ENCODE results near the gene ACHE.

ACHE gene

DNA sequence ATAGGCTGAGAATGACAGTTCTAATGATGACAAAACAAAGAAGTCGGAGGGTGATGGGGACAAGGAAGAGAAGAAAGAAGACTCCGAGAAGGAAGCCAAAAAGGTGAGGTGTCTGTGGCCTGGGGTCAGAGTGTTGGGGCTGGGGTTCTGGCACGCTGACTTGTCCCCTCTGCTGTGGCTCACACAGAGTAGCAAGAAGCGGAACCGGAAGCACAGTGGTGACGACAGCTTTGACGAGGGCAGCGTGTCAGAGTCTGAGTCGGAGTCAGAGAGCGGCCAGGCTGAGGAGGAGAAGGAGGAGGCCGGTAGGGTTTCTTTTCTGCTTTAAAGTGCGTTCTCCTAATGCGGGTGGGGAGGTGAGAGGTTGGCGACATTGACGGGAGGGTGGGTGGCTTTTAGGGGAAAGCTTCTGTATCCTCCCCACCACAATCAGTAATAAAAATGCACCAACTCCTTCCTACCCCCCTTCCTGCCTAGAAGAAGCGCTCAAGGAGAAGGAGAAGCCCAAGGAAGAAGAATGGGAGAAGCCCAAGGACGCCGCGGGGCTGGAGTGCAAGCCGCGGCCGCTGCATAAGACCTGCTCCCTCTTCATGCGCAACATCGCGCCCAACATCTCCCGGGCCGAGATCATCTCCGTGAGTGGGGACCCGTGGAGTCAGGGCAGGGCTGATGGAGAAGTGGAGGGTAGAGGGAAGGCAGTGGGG is 10.8 kb downstream of the ACHE start:
- DNase-seq: no peak

DNA sequence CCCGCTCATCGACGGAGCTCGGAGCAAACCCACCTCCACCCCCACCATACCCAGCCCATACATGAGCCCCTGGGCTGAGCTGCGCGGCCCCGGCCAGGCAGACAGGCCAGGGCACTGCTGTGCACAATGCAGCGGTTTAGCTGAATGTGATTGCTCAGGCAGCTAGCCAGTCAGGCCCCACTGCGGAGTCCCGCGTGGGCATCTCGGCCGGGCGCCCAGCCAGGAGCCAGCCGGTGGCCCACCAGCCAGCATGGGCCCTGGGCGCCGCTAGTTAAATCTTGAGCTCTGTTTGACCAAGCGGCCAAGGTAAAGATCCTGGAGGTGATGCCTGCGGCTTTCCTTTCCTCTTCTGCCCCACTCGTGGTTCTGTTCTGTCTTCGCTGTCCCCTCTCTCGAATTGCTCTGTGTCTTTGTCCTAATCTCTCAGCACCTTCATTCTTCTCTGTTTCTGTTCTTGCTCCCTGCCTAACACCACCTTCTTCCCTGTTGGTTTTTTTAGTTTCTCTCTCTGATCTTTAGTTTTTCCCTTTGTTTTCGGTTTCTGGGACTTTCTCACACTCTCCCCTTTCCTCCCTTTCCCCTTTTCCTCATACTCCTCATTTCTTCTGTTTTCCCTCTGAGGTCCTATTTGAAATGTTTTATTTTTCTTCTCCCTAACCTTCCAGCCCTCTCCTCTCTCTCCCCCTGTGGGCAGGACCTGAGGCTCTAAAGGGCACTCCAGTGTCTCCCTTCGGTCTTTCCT is 12.7 kb downstream of the ACHE start:
- no peak for DNase-seq

DNA sequence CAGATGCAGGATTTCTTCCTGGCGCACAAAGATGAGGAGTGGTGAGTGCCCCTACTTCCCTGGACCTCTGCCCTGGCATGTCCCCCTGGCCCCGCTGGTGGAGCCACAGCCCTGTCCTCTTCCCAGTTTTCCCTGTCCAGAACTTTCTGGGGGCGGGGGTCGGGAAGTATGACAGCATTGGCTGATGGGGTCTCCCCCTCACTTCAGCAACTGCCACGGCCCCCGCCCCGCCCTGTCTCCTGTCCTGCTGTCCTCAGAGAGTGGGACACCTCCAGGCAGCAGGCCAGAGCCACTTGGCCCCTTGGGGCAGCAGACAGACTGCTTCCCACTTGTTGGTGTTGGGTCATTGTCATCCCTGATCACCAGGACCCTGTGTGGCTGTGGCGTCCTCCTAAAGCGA is 13.5 kb downstream of the ACHE start:
- no peak for DNase-seq

DNA sequence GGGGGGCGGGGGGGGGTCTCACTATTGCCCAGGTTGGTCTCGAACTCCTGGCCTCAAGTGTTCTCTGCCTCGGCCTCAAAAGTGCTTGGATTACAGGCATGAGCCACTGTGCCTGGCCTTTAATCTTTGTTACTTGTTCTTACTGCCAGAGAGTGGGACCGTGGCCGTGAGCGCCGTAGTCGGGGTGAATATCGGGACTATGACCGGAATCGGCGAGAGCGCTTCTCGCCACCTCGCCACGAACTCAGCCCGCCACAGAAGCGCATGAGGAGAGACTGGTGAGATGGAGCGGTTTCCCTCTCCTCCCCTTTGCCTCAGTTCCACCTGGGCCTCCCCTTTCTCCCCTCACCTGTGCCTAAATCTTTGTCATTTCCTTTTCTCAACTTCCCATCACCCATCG is 14.6 kb downstream of the ACHE start:
- DNase-seq: no peak

DNA sequence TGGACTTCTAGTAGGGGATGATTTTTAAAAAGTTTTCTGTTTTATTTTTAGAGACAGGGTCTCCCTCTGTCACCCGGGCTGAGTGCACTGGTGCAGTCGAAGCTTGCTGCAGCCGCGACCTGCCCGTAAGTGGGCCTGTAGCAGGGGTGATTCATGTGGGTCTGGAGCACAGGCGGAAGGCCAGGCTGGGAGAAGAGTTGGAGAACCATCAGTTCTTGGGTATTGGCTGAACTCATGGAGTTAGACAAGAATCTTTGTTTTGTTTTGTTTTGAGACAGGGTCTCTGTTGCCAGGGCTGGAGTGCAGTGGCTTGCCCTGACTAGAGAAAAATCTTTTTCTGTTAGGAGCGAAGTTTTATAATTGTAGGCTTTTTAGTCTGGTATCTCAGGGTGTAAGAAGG is 15.0 kb downstream of the ACHE start:
- DNase-seq: no peak

DNA sequence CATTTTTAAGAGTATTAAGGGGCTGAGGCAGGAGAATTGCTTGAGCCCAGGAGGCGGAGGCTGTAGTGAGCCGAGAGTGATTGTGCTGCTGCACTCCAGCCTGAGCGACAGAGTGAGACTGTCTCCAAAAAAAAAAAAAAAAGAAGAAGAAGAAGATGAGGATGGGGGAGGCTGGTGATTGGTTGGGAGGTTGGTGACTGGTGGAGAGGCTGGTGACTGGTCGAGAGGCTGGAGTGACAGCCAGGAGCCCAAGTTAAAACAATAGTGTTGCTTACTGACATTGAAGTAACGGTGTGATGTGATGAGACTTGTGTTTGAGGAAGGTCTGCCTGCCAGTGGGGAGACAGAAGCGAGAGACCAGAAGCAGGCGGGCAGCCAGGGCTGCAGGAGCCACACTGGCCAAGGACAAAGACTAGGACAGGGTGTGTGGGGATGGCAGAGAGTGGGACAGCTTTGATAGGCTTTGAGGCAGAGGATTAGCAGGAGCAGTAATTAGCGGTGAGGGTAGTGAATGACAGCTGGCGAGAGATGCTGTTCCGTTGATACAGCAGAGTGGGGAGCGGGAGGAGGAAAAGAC is 15.9 kb downstream of the ACHE start:
- DNase-seq: no peak

DNA sequence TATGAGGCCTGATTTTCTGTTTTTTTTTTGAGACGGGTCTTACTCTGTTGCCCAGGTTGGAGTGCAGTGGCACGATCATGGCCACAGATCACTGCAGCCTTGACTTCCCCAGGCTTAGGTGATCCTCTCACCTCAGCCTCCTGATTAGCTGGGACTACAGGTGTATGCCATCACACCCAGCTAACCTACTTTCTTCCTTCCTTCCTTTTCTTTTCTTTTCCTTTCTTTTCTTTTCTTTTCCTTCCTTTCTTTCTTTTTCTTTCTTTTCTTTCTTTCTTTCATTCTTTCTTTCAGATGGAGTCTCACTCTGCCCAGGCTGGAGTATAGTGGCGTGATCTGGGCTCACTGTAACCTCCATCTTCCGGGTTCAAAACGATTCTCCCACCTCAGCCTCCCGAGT is 17.0 kb downstream of the ACHE start:
- DNase-seq: no peak

DNA sequence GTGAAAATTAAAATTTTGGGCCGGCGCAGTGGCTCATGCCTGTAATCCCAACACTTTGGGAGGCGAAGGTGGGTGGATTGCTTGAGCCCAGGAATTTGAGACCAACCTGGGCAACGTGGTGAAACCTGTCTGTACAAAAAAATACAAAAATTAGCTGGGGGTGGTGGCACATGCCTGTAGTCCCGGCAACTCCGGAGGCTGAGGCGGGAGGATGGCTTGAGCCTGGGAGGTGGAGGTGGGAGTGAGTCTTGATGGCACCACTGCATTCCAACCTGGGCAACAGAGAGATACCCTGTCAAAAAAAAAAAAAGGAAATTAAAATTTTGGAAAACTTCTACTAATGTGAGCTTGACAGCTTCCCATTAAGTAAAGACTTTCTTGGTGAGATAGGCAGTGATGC is 17.7 kb downstream of the ACHE start:
- DNase-seq: no peak

DNA sequence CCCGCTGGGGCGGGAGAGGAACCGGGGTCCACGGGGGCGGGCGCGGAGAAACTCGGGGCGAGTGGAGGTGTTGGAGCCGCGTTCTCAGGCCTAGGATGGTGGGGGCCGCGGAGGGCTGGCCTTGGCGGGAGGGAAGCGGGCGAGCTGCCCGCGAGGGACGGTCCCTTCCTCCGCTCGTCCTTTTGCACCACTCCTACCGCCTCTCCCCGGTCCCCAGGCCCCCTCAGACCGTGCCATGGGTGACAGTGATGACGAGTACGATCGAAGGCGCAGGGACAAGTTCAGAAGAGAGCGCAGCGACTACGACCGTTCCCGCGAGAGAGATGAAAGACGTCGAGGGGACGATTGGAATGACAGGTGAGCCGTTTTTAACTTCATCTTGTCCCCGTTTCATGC is 20.3 kb downstream of the ACHE start:
- peak; percentile 19 for DNase-seq

DNA sequence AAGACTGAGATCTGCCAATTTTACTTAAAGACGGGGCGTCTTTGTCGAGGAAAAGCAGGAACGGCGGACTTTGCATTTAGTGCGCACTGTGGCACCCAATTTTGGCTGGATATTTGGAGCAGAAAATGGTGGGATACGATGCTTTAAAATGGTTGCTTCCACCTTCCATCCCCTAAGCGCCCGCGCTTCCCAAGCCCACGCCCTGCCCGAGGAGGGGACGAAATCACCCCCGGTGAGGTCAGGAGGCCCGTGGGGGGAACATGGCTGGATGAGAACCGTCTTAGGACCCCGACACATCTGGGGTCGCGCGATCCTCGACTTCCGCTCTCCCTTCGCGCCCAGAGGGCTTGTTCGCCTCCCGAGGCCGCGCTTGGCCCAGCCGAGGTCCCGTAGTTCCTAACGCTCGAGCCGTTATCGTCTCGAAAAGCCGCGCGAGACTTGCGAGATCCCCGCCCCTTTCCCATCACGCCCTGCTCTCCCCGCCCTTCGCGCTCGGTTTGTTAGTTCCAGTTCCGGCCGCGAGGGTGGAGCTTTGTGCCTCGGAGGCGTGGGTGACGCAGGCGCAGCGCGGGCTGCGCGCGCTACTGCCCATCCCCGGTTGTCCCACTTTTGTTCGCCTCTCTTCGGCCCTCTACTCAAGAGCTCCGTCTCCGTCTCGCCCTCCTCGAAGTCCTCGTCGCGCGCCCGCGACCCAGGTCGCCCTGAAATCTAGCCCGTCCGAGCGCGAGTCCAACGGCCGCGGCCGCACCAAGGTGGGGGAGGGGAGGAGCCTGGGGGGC is 20.9 kb downstream of the ACHE start, which contains the start of gene SRRT:
SRRT (plus strand) TSS at position 527 of the 779 bp plus-strand sequence. CDS start 488 bp downstream, outside the sequence.
- peak; percentile 98 for DNase-seq

DNA sequence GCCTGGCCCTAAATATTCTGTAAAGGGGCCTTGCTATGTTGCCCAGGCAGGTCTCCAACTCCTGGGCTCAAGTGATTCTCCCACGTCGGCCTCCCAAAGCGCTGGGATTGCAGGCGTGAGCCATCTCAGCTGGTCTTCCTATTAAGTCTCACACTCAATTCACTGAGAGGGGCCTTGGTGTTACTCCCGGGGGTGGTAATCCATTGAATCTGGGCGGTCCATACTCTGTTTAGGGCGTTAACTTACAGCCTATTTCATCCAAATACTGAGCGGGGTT is 21.4 kb downstream of the ACHE start:
- DNase-seq: no peak

DNA sequence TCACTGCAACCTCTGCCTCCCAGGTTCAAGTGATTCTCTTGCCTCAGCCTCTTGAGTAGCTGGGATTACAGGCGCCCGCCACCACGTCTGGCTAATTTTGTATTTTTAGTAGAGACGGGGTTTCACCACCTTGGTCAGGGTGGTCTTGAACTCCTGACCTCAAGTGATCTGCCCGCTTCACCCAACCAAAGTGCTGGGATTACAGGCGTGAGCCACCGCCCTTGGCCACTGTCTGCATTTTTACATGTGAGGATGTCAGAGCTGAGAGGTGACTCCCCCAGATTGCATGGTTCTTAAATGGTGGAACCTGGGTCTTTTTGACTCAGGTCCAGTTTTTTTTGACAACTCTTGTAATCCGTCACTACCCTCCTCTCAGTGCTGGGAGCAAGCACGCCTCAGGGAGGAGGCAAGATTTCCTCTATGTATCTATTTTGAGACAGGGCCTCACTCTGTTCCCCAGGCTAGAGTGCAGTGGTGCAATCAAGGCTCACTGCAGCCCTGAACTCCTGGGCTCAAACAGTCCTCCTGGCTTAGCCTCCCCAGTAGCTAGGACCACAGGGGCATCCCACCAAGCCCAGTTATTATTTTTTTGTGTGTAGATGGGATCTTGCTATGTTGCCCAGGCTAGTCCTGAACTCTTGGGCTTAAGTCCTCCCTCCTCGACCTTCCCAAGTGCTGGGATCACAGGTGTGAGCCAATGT is 21.9 kb downstream of the ACHE start:
- DNase-seq: peak; percentile 33

DNA sequence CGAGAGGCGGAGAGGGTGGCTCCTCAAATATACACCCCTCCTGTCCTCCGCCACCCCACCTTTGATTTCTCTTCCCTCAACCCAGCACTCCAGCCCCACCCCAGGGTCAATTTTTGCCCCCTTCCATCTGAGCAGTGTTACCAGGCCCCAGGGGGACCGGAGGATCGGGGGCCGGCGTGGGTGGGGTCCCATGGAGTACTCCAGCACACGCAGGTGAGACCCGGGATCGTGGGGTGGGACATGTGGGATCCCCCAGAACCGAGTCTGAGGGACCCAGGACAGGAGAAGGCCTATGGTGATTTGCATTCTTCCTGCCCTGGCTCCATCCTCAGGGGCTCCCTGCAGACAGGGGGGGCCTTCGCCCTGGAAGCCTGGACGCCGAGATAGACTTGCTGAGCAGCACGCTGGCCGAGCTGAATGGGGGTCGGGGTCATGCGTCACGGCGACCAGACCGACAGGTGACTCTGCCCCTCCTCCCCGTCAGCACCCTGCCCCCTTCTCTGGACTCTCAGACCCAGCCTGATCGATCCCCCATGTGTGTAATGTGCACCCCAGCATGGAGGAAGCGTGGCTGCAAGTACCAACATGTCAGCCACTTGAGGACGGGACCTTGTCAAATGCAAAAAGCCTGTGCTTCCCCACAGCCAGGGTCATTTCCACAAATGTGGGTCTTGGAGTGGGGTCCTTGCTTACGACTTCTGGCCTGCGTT is 27.8 kb downstream of the ACHE start:
- DNase-seq: no peak

DNA sequence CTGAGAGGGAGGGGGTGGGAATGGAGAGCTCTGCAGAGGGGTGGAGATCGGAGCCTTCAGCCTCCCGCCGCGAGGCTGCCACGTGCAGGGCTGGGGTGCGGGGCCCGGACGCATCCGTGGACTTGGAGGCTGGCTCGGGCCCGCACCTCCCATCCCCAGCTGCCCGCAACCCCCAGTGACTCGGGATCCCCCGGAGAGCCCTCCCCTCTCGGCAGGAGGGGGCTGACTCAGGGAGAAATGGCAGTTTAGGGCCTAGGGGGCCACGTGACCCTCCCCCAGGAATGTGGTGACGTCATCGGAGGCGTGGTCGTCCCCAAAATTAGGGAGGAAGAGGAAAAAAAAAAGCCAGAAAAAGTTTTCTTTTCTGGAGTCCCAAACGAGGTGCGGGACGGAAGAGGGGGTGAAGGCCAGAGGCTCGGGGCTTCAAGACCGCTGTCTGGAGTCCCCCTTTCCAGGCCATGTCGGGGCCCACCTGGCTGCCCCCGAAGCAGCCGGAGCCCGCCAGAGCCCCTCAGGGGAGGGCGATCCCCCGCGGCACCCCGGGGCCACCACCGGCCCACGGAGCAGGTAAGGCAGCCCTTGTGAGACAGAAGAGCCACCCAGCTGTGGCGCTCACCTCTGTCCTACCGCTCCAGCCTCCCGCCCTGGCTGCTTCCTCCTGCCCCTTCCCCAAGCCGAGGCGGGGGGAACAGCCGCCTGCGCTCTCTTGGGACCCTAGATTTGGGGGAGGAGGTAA is 28.5 kb downstream of the ACHE start, which contains the start of gene TRIP6:
TRIP6 (plus strand) TSS at position 348 of the 736 bp plus-strand sequence; CDS start at position 459, 111 bp downstream.
- peak; percentile 73 for DNase-seq

DNA sequence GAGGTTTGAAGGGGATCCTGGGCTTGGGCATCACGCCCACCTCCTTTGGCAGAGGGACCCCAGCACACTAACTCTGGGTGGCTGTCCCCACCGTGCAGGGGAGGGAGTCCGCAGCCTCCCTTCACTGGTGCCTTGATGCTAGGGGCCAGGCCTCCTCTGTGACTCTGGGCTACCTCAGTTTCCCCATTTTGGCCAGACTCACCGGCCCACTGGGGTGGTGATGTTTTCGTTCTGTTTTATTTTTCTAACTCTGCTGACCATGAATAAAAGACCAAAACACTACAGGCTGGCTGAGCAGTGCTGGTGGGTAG is 29.0 kb downstream of the ACHE start:
- DNase-seq: no peak

DNA sequence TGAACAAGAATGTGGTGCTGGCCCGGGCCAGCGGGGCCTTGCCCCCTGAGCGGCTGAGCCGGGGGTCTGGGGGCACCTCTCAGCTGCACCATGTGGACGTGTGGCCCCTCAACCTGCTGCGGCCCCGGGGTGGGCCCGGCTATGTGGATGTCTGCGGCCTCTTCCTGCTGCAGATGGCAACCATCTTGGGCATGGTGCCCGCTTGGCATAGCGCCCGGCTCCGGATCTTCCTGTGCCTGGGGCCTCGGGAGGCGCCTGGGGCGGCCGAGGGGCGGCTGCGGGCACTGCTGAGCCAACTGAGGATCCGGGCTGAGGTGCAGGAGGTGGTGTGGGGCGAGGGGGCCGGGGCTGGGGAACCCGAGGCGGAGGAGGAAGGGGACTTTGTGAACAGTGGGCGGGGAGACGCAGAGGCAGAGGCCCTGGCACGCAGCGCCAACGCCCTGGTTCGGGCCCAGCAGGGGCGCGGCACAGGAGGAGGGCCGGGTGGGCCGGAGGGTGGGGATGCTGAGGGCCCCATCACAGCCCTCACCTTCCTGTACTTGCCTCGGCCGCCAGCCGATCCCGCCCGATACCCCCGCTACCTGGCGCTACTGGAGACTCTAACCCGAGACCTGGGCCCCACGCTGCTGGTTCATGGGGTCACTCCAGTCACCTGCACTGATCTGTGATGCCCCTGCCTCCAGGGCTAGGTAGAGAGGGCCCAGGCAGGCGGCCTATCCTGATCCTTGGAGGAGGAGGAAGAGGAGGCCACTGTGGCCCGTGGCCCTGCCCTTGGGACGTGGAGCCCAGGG is 29.6 kb downstream of the ACHE start:
- peak; percentile 77 for DNase-seq

DNA sequence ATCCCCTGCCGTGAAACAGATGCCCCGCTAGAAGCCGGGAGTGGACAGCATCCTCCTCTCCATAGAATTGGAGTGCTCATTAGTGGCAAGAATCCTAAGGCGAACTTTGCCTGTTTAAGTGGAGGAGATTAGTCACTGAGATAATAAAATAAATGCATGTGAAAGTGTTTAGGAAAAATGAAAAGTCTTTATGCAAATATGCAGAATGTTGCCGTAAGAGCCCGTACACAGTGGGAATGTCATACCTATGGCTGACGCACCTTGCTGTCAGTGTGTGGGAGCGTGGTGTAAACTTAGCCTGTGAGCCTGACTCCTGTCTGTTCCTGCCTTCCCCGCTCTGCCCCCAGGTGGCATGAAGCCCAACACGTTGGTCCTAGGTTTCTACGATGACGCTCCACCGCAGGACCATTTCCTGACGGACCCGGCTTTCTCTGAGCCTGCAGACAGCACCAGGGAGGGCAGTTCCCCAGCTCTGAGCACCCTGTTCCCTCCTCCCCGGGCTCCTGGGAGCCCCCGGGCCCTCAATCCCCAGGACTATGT is 30.2 kb downstream of the ACHE start:
- DNase-seq: peak; percentile 84

DNA sequence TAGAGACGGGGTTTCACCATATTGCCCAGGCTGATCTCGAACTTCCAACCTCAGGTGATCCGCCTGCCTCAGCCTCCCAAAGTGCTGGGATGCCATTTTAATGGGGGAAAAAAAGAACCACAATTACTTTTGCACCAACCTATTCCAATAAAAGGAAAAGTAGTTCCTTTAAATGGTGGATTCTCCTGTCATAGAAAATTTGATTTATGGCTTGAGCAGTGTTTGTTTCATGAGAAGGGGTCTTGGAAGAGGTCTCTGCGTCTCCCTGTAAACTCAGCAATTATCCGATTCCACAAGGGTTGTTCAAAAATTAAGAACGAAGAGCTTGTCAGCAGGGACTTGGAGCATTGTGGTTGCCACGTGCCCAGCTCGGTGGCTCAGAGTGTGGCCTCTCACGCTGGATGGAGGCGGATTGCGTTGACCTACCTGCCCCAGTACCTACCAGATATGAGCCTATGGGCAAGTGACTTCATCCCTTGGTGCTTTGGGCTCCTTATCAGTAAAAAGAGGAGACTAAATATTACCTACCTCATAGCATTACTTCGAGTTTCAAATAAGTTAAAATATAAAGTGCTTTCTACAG is 31.3 kb downstream of the ACHE start:
- no peak for DNase-seq

DNA sequence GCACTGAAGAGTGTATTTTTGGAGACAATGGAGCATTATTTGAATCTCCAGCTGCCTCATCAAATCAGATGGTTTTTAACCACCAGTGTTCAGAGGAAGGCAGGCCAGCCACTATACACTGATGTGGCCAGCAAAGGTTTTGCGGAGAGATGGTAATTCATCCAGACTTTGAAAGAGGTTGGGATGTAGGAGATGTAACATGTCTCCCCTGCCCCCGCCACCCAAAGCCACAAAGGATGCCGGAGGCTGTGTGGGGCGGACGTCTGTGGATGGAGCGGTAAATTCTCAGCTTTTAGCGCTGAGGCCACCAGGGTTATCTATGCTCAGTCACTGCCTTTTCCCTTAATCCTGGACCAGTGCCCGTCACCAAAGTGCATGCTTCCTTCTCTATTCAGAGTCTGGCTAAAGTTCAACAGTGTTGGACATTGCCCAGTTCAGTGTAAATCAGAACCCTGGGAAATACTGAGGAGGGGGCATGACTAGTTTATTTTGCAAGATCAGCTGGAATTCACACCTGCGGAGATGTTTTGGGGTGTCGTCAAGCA is 32.2 kb downstream of the ACHE start:
- no peak for DNase-seq

DNA sequence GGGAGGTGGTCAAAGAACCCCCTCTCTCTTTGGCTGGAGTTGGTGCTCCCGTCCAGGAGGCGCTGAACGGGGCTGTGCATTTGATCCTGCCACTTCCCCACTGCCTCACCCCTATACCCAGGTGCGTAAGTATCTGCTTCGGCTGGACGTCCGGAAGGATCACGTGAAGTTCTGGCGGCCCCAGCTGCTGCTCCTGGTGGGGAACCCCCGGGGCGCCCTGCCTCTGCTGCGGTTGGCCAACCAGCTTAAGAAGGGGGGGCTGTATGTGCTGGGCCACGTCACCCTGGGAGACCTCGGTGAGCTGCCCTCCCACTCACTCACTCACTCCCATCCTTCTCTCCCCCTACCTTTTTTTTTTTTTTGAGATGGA is 34.1 kb downstream of the ACHE start:
- DNase-seq: no peak
